K562 (cell line): ENCODE measurements around the gene NTRK2. TPM values are rescaled to one million over a fixed set of nuclear protein-coding genes. Genes with fewer than 3 reads are reported as not detected.

ENCODE experiments used
- ATAC-seq: fragments of 200-7000 bp; cut with Tn5 transposase; 3 replicates; pipeline ENCODE4 v1.9.1; 2020; ENCODE audit warnings: moderate library complexity
- BruUV-seq: library from RNA; stranded (reverse); fragments of 400-500 nt; replicated peaks from 2 replicates; lab custom pipeline; 2021; lab: Mats Ljungman, UMichigan
- CTCF ChIA-PET: fragments of 300-600 bp; formaldehyde crosslinking; extraction: SDS; loops from one replicate; lab custom pipeline; 2021; ENCODE audit warnings: low intra/inter-chr PET ratio; lab: Yijun Ruan, JAX
- POLR2A ChIA-PET: fragments of 300-600, 350-650 bp; sonication (Branson Sonifier 250); formaldehyde crosslinking; extraction: SDS; loops from one replicate; lab custom pipeline; 2021; ENCODE audit warnings: antibody characterized with exemption, inconsistent platforms; lab: Yijun Ruan, JAX
- DNase-seq, 4 experiments: peaks; one replicate each; pipeline versions ENCODE4 v3.0.0 to v3.0.0-alpha.2; 2011 to 2018; ENCODE audit warnings: low spot score in 3 of 4, mixed read lengths in 3 of 4; ENCODE audit errors: extremely low read depth in 1 of 4
- FAIRE-seq: peaks from 2 replicates; lab custom pipeline; 2011; peaks lifted over from hg19 to GRCh38; lab: Jason Lieb, UNC
- H2AFZ ChIP-seq: 2 replicates; pipeline ENCODE4 v1.6.0; 2011; ENCODE audit warnings: low read depth, low read length, control low read depth, inconsistent platforms
- H3K27ac ChIP-seq: fragments of 200-600 bp; 3 replicates; pipeline ENCODE4 v1.8.0; 2011; ENCODE audit warnings: low read depth, mild to moderate bottlenecking, control low read depth, inconsistent platforms, low read length, moderate library complexity, mixed read lengths; ENCODE audit errors: extremely low read depth
- H3K27me3 ChIP-seq, 2 experiments: fragments of 300-600 bp in 1 of 2; 2 replicates in 1 of 2; 3 replicates in 1 of 2; pipeline versions ENCODE4 v1.6.0 to v1.8.0; 2011; ENCODE audit warnings: inconsistent platforms in 2 of 2, low read length in 2 of 2, mild to moderate bottlenecking in 1 of 2, mixed read lengths in 1 of 2, moderate library complexity in 1 of 2; ENCODE audit not compliant: control insufficient read depth in 2 of 2, insufficient read depth in 2 of 2
- H3K36me3 ChIP-seq: fragments of 300-600 bp; 3 replicates; pipeline ENCODE4 v1.8.0; 2011; ENCODE audit warnings: mild to moderate bottlenecking, low read length, inconsistent platforms; ENCODE audit not compliant: control insufficient read depth, insufficient read depth
- H3K4me1 ChIP-seq, 2 experiments: fragments of 200-600 bp in 1 of 2; replicated peaks in 1 of 2; 2 replicates in 1 of 2; 3 replicates in 1 of 2; pipeline versions ENCODE4 v1.5.1 to v1.8.0; 2011; ENCODE audit warnings: inconsistent platforms in 2 of 2, low read length in 2 of 2, mild to moderate bottlenecking in 1 of 2, mixed read lengths in 1 of 2, moderate library complexity in 1 of 2; ENCODE audit not compliant: control insufficient read depth in 2 of 2, insufficient read depth in 2 of 2
- H3K4me2 ChIP-seq: 2 replicates; pipeline ENCODE4 v1.6.1; 2011; ENCODE audit warnings: low read length, control low read depth, inconsistent platforms, mixed read lengths; ENCODE audit not compliant: insufficient read depth
- H3K4me3 ChIP-seq: fragments of 200-600 bp; sonication (generic), shearing (Covaris generic); 2 replicates; pipeline ENCODE4 v1.5.1; 2016; ENCODE audit warnings: control low read depth, inconsistent platforms
- H3K79me2 ChIP-seq: fragments of 200-600 bp; 3 replicates; pipeline ENCODE4 v1.8.0; 2011; ENCODE audit warnings: low read length, inconsistent platforms; ENCODE audit not compliant: control insufficient read depth, insufficient read depth
- H3K9ac ChIP-seq, 2 experiments: 2 replicates each; pipeline versions ENCODE4 v1.6.0 to v1.6.1; 2011; ENCODE audit warnings: low read depth in 2 of 2, low read length in 2 of 2, control low read depth in 1 of 2, inconsistent platforms in 1 of 2, mild to moderate bottlenecking in 1 of 2, mixed read lengths in 1 of 2; ENCODE audit not compliant: insufficient read depth in 1 of 2
- H3K9me1 ChIP-seq: one replicate; pipeline ENCODE4 v1.6.0; 2011; ENCODE audit warnings: inconsistent platforms, mild to moderate bottlenecking, low read length, moderate library complexity; ENCODE audit not compliant: control insufficient read depth, insufficient read depth
- H3K9me3 ChIP-seq: replicated peaks from 2 replicates; pipeline ENCODE4 v1.5.1; 2011; ENCODE audit warnings: low read depth, low read length, inconsistent platforms; ENCODE audit not compliant: control insufficient read depth, insufficient read depth
- H4K20me1 ChIP-seq: replicated peaks from 2 replicates; pipeline ENCODE4 v1.6.1; 2011; ENCODE audit warnings: low read length, inconsistent platforms, mixed read lengths; ENCODE audit not compliant: control insufficient read depth, insufficient read depth
- ELK1 ChIP-seq: sonication (generic); formaldehyde crosslinking; IDR thresholded peaks from 2 replicates; pipeline ENCODE4 v1.8.1; 2022; ENCODE audit warnings: missing genetic modification reagents
- FOS ChIP-seq: IDR thresholded peaks from 3 replicates; pipeline ENCODE4 v1.6.1; 2011; ENCODE audit not compliant: insufficient read length; ENCODE audit errors: extremely low read depth
- FOXP1 ChIP-seq: sonication (generic); formaldehyde crosslinking; IDR thresholded peaks from 2 replicates; pipeline ENCODE4 v1.8.0; 2022; ENCODE audit warnings: mild to moderate bottlenecking, missing genetic modification reagents
- GTF2B ChIP-seq: IDR thresholded peaks from 2 replicates; pipeline ENCODE4 v1.6.1; 2011; ENCODE audit not compliant: insufficient read length; ENCODE audit errors: extremely low read depth
- MTA2 ChIP-seq: fragments of 450-650 bp; IDR thresholded peaks from 2 replicates; pipeline ENCODE4 v1.6.1; 2016; ENCODE audit warnings: low read depth
- MYC ChIP-seq, 2 experiments: fragments of 250-450 bp in 1 of 2; sonication (Bioruptor Pico) in 1 of 2; IDR thresholded peaks; 2 replicates each; pipeline versions ENCODE4 v1.5.1 to v1.6.1; 2012 to 2021; ENCODE audit warnings: low read depth in 2 of 2, borderline replicate concordance in 1 of 2, improper control_type of control experiment in 1 of 2, low read length in 1 of 2, mild to moderate bottlenecking in 1 of 2, moderate library complexity in 1 of 2
- PHF8 ChIP-seq: fragments of 200-600 bp; sonication (generic); IDR thresholded peaks from 2 replicates; pipeline ENCODE4 v1.6.1; 2012; ENCODE audit warnings: mixed run types, mild to moderate bottlenecking, inconsistent platforms, low read length, moderate library complexity, borderline replicate concordance
- PPARD ChIP-seq: fragments of 250-450 bp; sonication (Bioruptor Pico); IDR thresholded peaks from 2 replicates; pipeline ENCODE4 v1.8.0; 2022; ENCODE audit warnings: inconsistent platforms, mild to moderate bottlenecking, moderate library complexity
- RBFOX2 ChIP-seq: fragments of 200-400 bp; formaldehyde crosslinking; IDR thresholded peaks from 2 replicates; pipeline ENCODE4 v1.6.1; 2017; ENCODE audit warnings: low read depth, mild to moderate bottlenecking, low read length, moderate library complexity
- SNIP1 ChIP-seq: fragments of 450-650 bp; IDR thresholded peaks from 2 replicates; pipeline ENCODE4 v1.7.1; 2017; ENCODE audit warnings: low read depth, mild to moderate bottlenecking
- SRSF3 ChIP-seq: fragments of 200-400 bp; formaldehyde crosslinking; IDR thresholded peaks from 2 replicates; pipeline ENCODE4 v1.6.1; 2016; ENCODE audit warnings: mild to moderate bottlenecking, low read length, moderate library complexity; ENCODE audit not compliant: insufficient read depth
- TEAD1 ChIP-seq, 2 experiments: fragments of 450-650 bp in 1 of 2; sonication (generic) in 1 of 2; formaldehyde crosslinking; IDR thresholded peaks; 2 replicates each; pipeline versions ENCODE4 v1.4.0 to v1.8.0; 2020 to 2022; ENCODE audit warnings: mild to moderate bottlenecking in 2 of 2, missing genetic modification reagents in 1 of 2
- XRCC3 ChIP-seq: fragments of 450-650 bp; IDR thresholded peaks from 2 replicates; pipeline ENCODE4 v1.6.1; 2017; ENCODE audit warnings: mild to moderate bottlenecking, moderate library complexity
- ZFP30 ChIP-seq: fragments of 250-450 bp; sonication (Bioruptor Pico); IDR thresholded peaks from 2 replicates; pipeline ENCODE4 v1.8.0; 2022; ENCODE audit warnings: moderate library complexity, mild to moderate bottlenecking, inconsistent platforms, borderline replicate concordance
- ZNF282 ChIP-seq: sonication (generic); formaldehyde crosslinking; IDR thresholded peaks from 2 replicates; pipeline ENCODE4 v1.8.1; 2023; ENCODE audit warnings: missing genetic modification reagents
- WGBS: fragments of 100-300 bp; shearing (Covaris generic); methylation state at CpG from one replicate; pipeline ENCODE4 v1.1.6; 2016; ENCODE audit warnings: low coverage, mixed read lengths; ENCODE audit not compliant: insufficient coverage; ENCODE audit errors: missing lambda C conversion rate; 5-methylcytosine and 5-hydroxymethylcytosine counted together
- in situ Hi-C: fragments of 300-500 bp; cut with MboI; formaldehyde crosslinking; loops from 4 replicates; pipeline ENCODE4 v1.15.0; 2018; ENCODE audit warnings: inconsistent platforms, mixed read lengths
- intact Hi-C: fragments of 100-400 bp; cut with micrococcal nuclease; formaldehyde crosslinking; loops from 2 replicates; pipeline ENCODE4 v1.14.2; 2022
- polyA plus RNA-seq, 8 experiments: library from polyadenylated mRNA; depleted of rRNA in 4 of 8; stranded (reverse) in 5 of 8; unstranded in 3 of 8; fragments of >200 nt; fragmentation: Nextera tagmentation in 2 of 8; fragmentation: Illumina TruSeq in 1 of 8; extraction: Ambion mirVana in 2 of 8; extraction: Trizol in 1 of 8; gene quantifications; 2 replicates each; pipeline versions ENCODE4 v1.2.1 to v1.2.3, GENCODE V29; 2011 to 2014; ENCODE audit warnings: inconsistent platforms in 1 of 8, missing spikeins in 1 of 8
- total RNA-seq, 7 experiments: library from RNA; depleted of rRNA in 6 of 7; stranded (reverse); fragments of >200 nt in 6 of 7; fragmentation: Illumina TruSeq in 2 of 7; extraction: Trizol in 2 of 7; gene quantifications; 2 replicates each; pipeline versions ENCODE4 v1.2.1 to v1.2.3, GENCODE V29; 2011 to 2021; ENCODE audit warnings: low replicate concordance in 1 of 7
- TF ChIP-seq, protein P1 (sequence below): sonication (generic); formaldehyde crosslinking; IDR thresholded peaks from 2 replicates; pipeline ENCODE4 v1.8.1; 2023; ENCODE audit warnings: mild to moderate bottlenecking, missing genetic modification reagents

NTRK2 gene
- total and polyA plus RNA-seq, 9 of the 15 experiments (the other 6 are each of a cell fraction or from before 2014, with no cell fraction given) = not detected

DNA sequence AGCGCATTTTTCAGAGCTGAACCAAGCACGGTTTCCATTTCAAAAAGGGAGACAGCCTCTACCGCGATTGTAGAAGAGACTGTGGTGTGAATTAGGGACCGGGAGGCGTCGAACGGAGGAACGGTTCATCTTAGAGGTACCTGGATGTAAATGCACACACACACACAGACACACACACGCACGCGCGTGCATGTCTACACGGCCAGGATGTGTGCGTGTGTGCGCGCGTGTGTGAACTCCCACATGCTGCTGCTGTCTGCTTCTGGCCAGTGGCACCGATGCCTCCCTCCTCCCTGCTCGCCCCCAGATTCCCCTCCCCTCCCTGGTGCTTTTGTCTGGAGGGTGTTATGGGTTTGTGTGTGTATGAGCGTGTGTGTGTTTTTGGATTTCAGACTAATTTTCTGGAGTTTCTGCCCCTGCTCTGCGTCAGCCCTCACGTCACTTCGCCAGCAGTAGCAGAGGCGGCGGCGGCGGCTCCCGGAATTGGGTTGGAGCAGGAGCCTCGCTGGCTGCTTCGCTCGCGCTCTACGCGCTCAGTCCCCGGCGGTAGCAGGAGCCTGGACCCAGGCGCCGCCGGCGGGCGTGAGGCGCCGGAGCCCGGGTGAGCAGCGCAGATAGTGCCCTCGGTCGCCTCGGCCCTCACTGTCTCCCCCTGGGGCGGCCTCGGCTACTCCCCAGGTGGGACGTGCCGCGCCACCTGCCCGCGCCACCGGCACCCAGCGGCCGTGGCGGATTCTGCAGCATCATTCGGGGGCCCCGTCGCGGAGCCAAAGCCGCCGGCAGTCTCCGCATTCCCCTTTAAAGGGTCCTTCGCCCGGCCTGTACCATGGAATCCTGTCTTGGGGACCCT lies at the start of gene NTRK2 (continued):
- TF ChIP-seq, protein P1, sequence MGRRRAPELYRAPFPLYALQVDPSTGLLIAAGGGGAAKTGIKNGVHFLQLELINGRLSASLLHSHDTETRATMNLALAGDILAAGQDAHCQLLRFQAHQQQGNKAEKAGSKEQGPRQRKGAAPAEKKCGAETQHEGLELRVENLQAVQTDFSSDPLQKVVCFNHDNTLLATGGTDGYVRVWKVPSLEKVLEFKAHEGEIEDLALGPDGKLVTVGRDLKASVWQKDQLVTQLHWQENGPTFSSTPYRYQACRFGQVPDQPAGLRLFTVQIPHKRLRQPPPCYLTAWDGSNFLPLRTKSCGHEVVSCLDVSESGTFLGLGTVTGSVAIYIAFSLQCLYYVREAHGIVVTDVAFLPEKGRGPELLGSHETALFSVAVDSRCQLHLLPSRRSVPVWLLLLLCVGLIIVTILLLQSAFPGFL = no peak
- TF ChIP-seq ZNF282 (CRISPR knock-in tag) (no peak), TEAD1 (CRISPR knock-in tag; IDR thresholded peaks at IDR 0.05) (no peak), RBFOX2 (no peak), FOXP1 (no peak)

GRCh38 chr9:84620338-84620737 lies 49.2 kb upstream of the NTRK2 start:
- no peaks in the 10 kb centered on the region for H3K79me2 ChIP-seq
- ATAC-seq (no peak), DNase-seq (no peak), FAIRE-seq (no peak)
- H3K9ac ChIP-seq = no peak overlapping the region
- no peak overlapping the region for H3K27ac ChIP-seq
- H3K9me1 ChIP-seq = no peaks in the 10 kb centered on the region
- TF ChIP-seq PPARD (CRISPR knock-in tag) (no peak), SRSF3 (no peak), MTA2 (no peak), ELK1 (CRISPR knock-in tag) (no peak), MYC (IDR thresholded peaks at IDR 0.05; ENCODE audit: low read depth, low read length) (no peak), MYC (CRISPR knock-in tag; IDR thresholded peaks at IDR 0.05; ENCODE audit: borderline replicate concordance, low read depth) (no peak), PHF8 (no peak), ZFP30 (CRISPR knock-in tag) (no peak), GTF2B (no peak), FOS (no peak), XRCC3 (no peak), SNIP1 (no peak)
- no peak overlapping the region for H2AFZ ChIP-seq
- in situ Hi-C loops = no loop called here
- ChIA-PET CTCF (no interaction called here), POLR2A (no interaction called here)
- H3K4me2 ChIP-seq = no peak overlapping the region
- H4K20me1 ChIP-seq = no peaks in the 10 kb centered on the region
- no peaks in the 10 kb centered on the region for H3K36me3 ChIP-seq
- H3K9me3 ChIP-seq = no peaks in the 10 kb centered on the region
- 0% methylated on average over 2 of the region's 2 CpGs for WGBS
- intact Hi-C loops = no loop called here
- BruUV-seq = no TSS peak
- no peaks in the 10 kb centered on the region for H3K27me3 ChIP-seq
- no peaks in the 10 kb centered on the region for H3K4me1 ChIP-seq
- no peak overlapping the region for H3K4me3 ChIP-seq
